H1 (cell line): ENCODE measurements around the gene HOXD11. TPM values are rescaled to one million over a fixed set of nuclear protein-coding genes. Genes with fewer than 3 reads are reported as not detected.

Source experiments
- BACH1 ChIP-seq: IDR thresholded peaks from 2 replicates; pipeline ENCODE4 v1.6.1; 2012; ENCODE audit warnings: low read length, improper control_type of control experiment
- CTBP2 ChIP-seq: IDR thresholded peaks from 2 replicates; pipeline ENCODE4 v1.7.0; 2011; ENCODE audit warnings: borderline replicate concordance, mild to moderate bottlenecking, moderate library complexity, mixed read lengths, low read length; ENCODE audit not compliant: insufficient read depth, insufficient read length
- EGR1 ChIP-seq: IDR thresholded peaks from 2 replicates; pipeline ENCODE4 v1.6.1; 2011; ENCODE audit warnings: low read depth, low read length, borderline replicate concordance
- EZH2 ChIP-seq: fragments of 200-600 bp; sonication (generic); IDR thresholded peaks from 2 replicates; pipeline ENCODE4 v1.7.1; 2012; ENCODE audit warnings: low read depth, mild to moderate bottlenecking, moderate library complexity, low read length, inconsistent platforms; ENCODE audit not compliant: severe bottlenecking
- JUND ChIP-seq: IDR thresholded peaks from 2 replicates; pipeline ENCODE4 v1.6.1; 2011; ENCODE audit warnings: mild to moderate bottlenecking, improper control_type of control experiment, low read length
- NRF1 ChIP-seq: IDR thresholded peaks from 2 replicates; pipeline ENCODE4 v1.6.1; 2011; ENCODE audit warnings: mild to moderate bottlenecking, low read depth, low read length, improper control_type of control experiment
- POU5F1 ChIP-seq: IDR thresholded peaks from 2 replicates; pipeline ENCODE4 v1.6.1; 2011; ENCODE audit warnings: low read depth, mild to moderate bottlenecking, low read length, moderate library complexity
- SAP30 ChIP-seq: fragments of 300-600 bp; sonication (generic); IDR thresholded peaks from 2 replicates; pipeline ENCODE4 v1.7.1; 2012; ENCODE audit warnings: low read length, moderate library complexity, mild to moderate bottlenecking, inconsistent platforms; ENCODE audit not compliant: insufficient read depth, insufficient replicate concordance
- SRF ChIP-seq: IDR thresholded peaks from 2 replicates; pipeline ENCODE4 v1.6.1; 2011; ENCODE audit warnings: mild to moderate bottlenecking, low read depth, low read length, moderate library complexity
- TEAD4 ChIP-seq: IDR thresholded peaks from 2 replicates; pipeline ENCODE4 v1.6.1; 2012; ENCODE audit warnings: low read depth, low read length, inconsistent platforms, mixed read lengths
- polyA plus RNA-seq, 7 experiments: library from polyadenylated mRNA; depleted of rRNA in 3 of 7; stranded (reverse) in 5 of 7; unstranded in 2 of 7; fragments of >200 nt in 5 of 7; fragments of 200-250 nt in 2 of 7; gene quantifications; 1 replicate in 5 of 7; 2 replicates in 1 of 7; 4 replicates in 1 of 7; pipeline versions ENCODE4 v1.2.1 to v1.2.3, GENCODE V29; 2011 to 2013; ENCODE audit warnings: missing spikeins in 2 of 7, mixed read lengths in 2 of 7
- total RNA-seq: library from RNA; stranded (reverse); fragmentation: NEBNext Ultra II Directional; extraction: Animal tissue kit (Norgen Biotek cat#: 25700); gene quantifications from 2 replicates; pipeline ENCODE4 v1.2.1, GENCODE V29; 2021

Gene HOXD11
- total and polyA plus RNA-seq, 2 of the 8 experiments (the other 6 are each of a cell fraction or from before 2014, with no cell fraction given): not detected

DNA sequence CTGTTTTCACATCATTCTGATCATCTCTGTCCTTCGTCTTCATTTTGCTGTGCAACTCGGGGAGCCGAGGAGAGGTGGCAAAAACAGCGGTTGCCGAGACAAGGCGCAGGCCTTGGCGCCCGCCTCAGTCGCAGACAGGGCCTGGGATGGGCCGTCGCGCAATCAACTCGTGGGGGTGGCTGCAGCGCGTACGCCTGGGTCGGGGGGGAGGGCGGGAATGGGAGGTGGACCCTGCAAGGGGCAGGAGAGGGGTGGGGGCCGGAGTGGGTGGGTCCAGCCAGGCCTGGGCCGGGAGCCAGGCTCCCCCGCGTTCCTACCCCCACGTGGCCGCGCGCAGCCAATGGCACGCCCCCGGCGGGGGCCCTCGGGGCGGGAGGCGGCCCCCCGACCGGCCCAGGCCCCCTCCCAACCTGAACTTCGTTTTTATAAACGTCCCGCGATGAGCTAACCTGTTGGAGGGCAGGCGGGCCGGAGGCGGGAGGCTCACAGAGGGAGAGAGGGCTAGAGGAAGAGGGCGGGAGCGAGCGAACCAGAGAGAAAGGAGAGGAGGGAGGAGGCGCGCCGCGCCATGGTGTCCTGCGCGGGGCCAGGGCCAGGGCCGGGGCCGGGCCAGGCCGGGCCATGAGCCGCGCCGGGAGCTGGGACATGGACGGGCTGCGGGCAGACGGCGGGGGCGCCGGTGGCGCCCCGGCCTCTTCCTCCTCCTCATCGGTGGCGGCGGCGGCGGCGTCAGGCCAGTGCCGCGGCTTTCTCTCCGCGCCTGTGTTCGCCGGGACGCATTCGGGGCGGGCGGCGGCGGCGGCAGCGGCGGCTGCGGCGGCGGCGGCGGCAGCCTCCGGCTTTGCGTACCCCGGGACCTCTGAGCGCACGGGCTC lies 14.6 kb upstream of the HOXD11 start, which contains the start of gene HOXD13 (continued):
- TF ChIP-seq TEAD4 (no peak), POU5F1 (no peak), SRF (no peak), CTBP2 (peak; percentile 40), EZH2 (no peak), NRF1 (no peak), JUND (no peak), SAP30 (no peak), BACH1 (no peak), EGR1 (no peak; the same call in 1 of the 2 replicates)
